Body of pancreas (tissue), 4 donors: Measurements from ENCODE around the gene METTL6.

Experiments
- POLR2A ChIP-seq, 3 donors: fragments of 450-650 bp; IDR thresholded peaks; one replicate each; pipeline ENCODE4 v1.6.1; 2016; ENCODE audit warnings: antibody characterized with exemption in 3 of 3, mild to moderate bottlenecking in 2 of 3
- TF ChIP-seq, protein P1 (sequence below), 7 experiments: fragments of 450-650 bp in 4 of 7; fragments of 200-600 bp in 3 of 7; sonication (generic) in 3 of 7; IDR thresholded peaks; one replicate each; pipeline ENCODE4 v1.5.1; 2016 to 2019; ENCODE audit warnings: antibody characterized with exemption in 7 of 7

- TF ChIP-seq, protein P1, sequence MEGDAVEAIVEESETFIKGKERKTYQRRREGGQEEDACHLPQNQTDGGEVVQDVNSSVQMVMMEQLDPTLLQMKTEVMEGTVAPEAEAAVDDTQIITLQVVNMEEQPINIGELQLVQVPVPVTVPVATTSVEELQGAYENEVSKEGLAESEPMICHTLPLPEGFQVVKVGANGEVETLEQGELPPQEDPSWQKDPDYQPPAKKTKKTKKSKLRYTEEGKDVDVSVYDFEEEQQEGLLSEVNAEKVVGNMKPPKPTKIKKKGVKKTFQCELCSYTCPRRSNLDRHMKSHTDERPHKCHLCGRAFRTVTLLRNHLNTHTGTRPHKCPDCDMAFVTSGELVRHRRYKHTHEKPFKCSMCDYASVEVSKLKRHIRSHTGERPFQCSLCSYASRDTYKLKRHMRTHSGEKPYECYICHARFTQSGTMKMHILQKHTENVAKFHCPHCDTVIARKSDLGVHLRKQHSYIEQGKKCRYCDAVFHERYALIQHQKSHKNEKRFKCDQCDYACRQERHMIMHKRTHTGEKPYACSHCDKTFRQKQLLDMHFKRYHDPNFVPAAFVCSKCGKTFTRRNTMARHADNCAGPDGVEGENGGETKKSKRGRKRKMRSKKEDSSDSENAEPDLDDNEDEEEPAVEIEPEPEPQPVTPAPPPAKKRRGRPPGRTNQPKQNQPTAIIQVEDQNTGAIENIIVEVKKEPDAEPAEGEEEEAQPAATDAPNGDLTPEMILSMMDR (IDR thresholded peaks at IDR 0.05): no peak
- no peak for TF ChIP-seq POLR2A (IDR thresholded peaks at IDR 0.05)
Measured at GRCh38 chr3:15390460-15390859, 36.9 kb downstream of the METTL6 start.
